GM12864 (cell line): ENCODE measurements around the gene TPK1.
A peak's percentile ranks its signal among the peaks of the same experiment; 100 is the strongest.

ENCODE experiments used
- DNase-seq: peaks from one replicate; pipeline ENCODE4 v3.0.0-alpha.2; 2011; ENCODE audit warnings: low read depth
- H3K4me3 ChIP-seq: 2 replicates; pipeline ENCODE4 v1.5.1; 2011; ENCODE audit warnings: mild to moderate bottlenecking, low read depth, low read length, control low read depth
- CTCF ChIP-seq: IDR thresholded peaks from 2 replicates; pipeline ENCODE4 v1.5.1; 2011; ENCODE audit warnings: low read depth, mild to moderate bottlenecking, moderate library complexity, low read length, control low read depth, inconsistent platforms; ENCODE audit errors: missing control alignments

Gene TPK1

DNA sequence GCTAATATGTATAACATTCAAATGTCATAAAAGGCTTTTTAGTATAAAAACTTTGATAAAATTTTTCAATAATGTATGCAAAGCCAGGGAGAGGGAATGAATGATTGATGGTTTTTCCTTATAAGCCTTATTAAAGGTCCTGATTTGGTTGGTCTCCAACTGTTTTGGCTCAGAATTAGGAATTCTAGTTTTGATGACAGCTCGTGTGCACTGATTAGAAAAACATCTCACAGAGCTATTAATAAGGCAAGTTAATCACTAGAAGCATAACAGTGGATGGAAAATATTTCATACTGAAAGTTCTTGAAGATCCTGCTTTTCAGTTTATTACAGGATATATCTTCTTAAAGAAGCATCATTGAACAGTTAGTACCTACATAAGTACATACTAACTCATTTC lies 317.5 kb downstream of the TPK1 start:
- no peak overlapping the region for H3K4me3 ChIP-seq
- DNase-seq, result no peak
- TF ChIP-seq CTCF, result no peak

- H3K4me3 ChIP-seq, result no peak overlapping the region
- no peak for TF ChIP-seq CTCF
- no peak for DNase-seq
Observed at GRCh38 chr7:144517749-144518148, 318.1 kb downstream of the TPK1 start.

GRCh38 chr7:144516729-144517525 lies 318.9 kb downstream of the TPK1 start:
- TF ChIP-seq CTCF, result no peak
- no peak for DNase-seq
- no peak overlapping the region for H3K4me3 ChIP-seq

DNA sequence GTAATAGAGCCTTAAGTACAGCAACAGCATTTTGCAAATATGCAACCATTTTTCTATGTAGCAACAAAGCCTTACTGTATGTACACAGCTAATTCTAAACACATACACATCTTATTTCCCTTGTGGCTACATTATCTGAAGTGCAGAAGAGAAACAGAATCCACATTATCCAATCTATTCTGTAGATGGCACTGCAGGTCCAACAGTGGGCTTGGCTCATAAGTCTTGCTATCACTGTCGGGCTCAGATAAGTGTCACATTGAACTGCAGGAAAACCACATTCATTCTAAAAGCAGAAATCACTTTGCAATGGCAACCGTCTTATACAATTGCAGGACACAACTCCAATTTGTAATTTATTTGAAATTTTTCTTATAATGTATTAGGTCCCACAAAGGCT lies 322.5 kb downstream of the TPK1 start:
- DNase-seq, result no peak

DNA sequence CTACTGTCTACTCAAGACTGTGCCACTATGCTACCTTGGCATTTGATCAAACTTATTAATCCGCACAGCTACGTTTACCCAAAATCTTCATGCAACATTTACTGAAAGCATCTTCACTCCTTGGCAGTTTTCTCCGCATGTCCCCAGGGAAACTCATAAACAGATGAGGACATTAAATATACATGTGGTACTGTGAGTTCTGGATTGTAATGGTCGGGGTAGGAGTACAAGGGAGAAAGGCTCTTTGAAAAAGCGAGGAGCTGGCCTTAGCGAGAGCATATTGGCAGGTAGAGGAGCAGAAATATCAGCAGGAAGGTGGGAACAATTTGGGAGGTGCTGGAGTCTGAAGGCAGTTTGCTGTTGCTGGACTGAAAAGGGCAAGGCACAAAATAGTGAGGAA lies 325.2 kb downstream of the TPK1 start:
- no peak for TF ChIP-seq CTCF
- H3K4me3 ChIP-seq, result no peak overlapping the region
- DNase-seq, result no peak

More for the DNA sequence above, 322.5 kb downstream of the TPK1 start:
- no peak overlapping the region for H3K4me3 ChIP-seq
- peak; percentile 3 for TF ChIP-seq CTCF

DNA sequence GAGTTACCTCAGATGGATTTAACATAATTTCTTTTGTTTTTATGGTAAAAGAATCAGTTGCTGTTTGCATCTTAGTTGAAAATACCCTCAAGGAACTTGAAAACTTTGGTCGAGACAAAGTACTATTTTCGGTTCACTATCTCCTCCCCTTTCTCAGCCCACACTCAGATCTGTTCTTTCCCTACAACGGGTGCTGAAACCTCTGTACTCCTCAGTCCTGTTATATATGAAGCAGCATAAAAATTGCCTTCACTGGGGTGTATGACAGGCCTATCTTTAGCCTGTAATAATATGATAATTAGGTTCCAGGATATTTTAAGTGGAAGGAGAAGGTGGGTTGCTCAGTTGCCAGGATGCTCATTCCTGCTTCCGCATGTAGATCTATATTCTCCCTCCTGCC lies 327.2 kb downstream of the TPK1 start:
- peak; percentile 39 for DNase-seq
- no peak for TF ChIP-seq CTCF
- H3K4me3 ChIP-seq, result no peak overlapping the region

DNA sequence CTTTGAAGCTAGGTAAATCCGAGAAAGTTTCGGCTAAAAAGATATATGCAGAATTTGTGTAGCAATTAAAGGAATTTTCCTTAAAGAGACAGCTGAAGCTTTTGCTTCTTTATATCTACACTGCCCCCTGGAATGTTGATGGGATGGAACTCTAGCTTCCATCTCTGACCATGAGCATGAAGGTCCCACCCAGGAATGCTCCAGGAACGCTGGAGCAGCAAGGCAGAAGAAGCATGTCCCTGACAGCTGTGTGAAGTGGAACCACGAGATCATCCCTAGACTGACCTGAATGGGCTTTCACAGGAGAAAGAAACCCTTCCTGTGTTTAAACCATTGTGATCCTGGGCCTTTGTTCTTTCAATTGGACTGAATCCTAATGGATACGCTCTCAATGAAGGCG lies 332.6 kb downstream of the TPK1 start:
- H3K4me3 ChIP-seq, result no peak overlapping the region
- no peak for TF ChIP-seq CTCF

More for the DNA sequence above, 332.6 kb downstream of the TPK1 start:
- no peak for DNase-seq
